Prostate gland (tissue), 2 donors: Measurements from ENCODE around the gene SLC22A12.

Experiments
- CTCF ChIP-seq, 4 experiments: fragments of 200-600 bp in 2 of 4; fragments of 450-650 bp in 2 of 4; sonication (generic) in 2 of 4; IDR thresholded peaks; 1 replicate in 3 of 4; 2 replicates in 1 of 4; pipeline ENCODE4 v1.5.1; 2016 to 2019; ENCODE audit warnings: antibody characterized with exemption in 4 of 4, mild to moderate bottlenecking in 2 of 4, moderate library complexity in 2 of 4
- POLR2A ChIP-seq: fragments of 450-650 bp; IDR thresholded peaks from one replicate; pipeline ENCODE4 v1.6.1; 2016; ENCODE audit warnings: antibody characterized with exemption, mild to moderate bottlenecking

- no peak for TF ChIP-seq POLR2A
- TF ChIP-seq CTCF (IDR thresholded peaks at IDR 0.05), result no peak
Observed at GRCh38 chr11:64642871-64643255, 51.8 kb downstream of the SLC22A12 start.
